NCI-H69 (cell line): ENCODE data around the gene TRIM17.

ENCODE experiments used
- DNase-seq: peaks from one replicate; lab custom pipeline; 2025; lab: John Stamatoyannopoulos, UW

The TRIM17 gene

DNA sequence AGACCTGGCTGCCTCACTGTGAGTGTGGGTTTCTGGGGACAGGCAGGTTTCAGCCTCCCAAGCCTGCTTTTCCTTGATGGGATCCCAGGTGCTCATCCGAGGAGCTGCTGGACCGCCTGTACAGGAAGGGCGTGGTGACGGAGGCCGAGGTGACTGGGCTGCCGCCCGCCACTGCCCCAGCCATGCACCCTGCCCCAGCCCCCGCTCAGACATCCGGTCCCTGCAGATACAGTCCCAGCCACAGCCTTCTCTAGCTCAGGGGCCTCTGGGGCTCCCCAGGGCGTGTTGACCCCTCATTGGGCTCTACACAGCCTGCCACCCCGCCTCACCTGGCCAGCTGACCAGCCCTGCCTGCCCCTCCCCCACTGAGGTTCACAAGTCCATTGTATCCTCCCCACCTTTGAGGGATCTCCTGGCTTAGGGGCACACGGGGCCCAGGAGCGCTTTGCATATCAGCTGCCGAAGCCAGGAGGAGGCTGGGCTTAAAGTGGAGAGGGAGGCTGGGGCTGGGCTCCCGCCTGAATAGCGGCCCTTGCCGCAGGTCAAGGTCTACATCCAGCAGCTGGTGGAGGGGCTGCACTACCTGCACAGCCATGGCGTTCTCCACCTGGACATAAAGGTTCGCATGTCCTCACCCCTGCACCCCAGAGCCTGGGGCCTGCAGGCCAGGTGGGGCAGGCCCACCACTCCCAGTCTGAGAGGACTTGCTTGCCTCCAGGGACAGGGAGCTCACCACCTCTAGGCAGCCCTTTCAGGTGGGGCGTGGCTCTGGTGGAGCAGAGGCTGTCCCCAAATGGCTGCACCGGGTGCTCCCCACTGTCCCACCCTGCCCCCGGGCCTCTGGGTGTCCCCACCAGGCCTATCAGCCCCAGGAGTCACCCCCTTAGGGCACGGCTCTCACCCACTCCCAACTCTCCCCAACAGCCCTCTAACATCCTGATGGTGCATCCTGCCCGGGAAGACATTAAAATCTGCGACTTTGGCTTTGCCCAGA is 48.6 kb downstream of the TRIM17 start:
- no peak for DNase-seq

GRCh38 chr1:228366866-228367741 is 49.6 kb downstream of the TRIM17 start:
- DNase-seq: peak; percentile 18

DNA sequence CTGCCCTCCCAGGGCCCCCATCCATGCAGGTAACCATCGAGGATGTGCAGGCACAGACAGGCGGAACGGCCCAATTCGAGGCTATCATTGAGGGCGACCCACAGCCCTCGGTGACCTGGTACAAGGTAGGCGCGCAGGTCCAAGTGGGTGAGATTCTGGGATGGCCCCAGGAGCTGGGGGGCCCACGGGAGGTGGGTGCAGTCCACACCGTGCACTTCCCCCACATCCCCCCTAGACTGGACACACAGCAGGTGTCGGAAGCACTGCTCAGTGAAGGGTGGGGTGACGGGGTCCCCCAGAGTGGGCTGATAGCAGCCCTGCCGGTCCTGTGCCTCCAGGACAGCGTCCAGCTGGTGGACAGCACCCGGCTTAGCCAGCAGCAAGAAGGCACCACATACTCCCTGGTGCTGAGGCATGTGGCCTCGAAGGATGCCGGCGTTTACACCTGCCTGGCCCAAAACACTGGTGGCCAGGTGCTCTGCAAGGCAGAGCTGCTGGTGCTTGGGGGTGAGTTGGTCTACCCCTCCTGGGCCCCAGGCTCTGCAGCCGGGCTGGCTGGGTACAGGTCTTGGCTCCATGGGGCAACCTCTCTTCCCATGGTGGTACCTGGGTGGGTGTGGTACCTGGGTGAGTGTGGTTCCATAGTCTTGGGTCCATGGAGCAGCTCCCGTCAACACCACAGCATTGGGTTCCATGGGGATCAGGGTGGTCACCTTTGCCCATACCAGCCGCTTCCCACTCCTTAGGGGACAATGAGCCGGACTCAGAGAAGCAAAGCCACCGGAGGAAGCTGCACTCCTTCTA is 50.4 kb downstream of the TRIM17 start:
- DNase-seq: no peak

GRCh38 chr1:228365271-228366061 is 51.2 kb downstream of the TRIM17 start:
- DNase-seq: no peak

GRCh38 chr1:228364706-228365213 is 51.9 kb downstream of the TRIM17 start:
- DNase-seq: no peak

DNA sequence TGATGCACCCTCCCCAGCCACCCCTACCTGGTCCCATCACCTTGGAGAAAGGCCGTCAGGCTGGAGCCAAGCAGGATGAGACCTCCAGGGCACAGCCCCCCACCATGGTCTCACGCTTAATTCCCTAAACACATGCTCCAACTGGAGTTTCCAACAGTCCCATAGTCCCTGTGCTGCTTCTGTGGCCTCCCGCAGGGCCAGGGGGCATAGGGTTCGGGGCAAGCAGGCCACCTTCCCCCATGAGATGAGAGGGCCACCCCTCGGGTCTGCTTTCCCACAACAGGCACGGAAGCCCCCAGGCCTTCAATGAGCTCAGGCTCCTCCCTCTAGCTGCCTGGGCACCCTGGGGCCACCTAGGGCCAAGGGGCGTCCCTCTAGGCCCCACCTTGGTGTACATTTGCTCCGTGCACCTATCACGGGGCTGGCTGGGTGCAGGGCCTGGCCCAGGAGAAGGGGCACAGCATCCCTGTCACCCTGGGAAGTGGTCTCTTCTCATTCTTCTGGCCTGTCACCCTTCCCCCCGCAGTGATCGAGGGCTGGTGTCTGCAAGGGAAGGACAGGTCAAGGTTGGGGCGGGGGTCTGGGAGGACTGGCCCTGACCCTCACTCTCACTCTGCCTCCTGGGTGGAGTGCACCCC is 52.5 kb downstream of the TRIM17 start:
- no peak for DNase-seq

GRCh38 chr1:228363686-228364067 is 53.0 kb downstream of the TRIM17 start:
- no peak for DNase-seq

- DNase-seq: no peak
Measured at GRCh38 chr1:228362884-228363450, 53.7 kb downstream of the TRIM17 start.

- no peak for DNase-seq
Measured at GRCh38 chr1:228362141-228362883, 54.3 kb downstream of the TRIM17 start.

DNA sequence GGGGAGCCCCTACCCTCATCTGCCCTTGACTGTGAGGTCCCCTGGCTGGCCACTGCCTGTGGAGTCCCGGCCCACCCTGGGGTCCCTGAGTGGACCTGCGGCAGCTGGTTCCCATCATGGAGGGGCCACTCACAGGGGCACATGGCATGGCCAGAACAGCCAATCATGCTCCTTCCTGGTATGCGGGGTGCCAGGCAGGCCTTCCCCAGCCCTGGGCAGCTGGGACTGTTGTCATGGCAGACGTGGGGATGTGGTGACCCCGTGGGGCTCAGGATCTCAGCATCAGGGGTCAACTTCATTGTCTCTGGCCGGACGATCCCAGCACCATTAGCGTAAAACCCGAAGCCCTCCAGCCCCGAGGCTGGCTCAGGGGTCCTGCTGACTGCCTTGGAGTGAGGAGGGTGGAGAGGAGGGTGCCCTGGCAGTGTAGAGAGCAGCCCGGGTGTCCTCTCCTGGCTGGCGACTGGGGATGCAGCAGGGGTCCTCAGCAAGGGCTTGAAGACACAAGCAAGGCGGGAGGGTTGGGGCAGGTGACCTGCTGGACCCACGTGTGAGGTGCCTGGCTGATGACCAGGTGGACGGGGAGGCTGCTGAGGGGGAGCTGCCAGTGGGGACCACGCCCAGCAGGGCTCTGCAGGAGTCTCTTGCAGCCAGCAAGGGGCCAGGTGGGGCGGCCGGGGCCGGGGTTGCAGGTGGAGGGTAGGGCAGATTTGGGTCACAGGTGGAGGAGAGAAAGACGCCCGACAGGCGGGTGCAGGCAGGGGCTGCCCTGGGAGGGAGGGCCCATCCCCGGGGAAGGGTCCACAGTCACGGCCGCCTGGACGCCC is 55.1 kb downstream of the TRIM17 start:
- DNase-seq: no peak

- no peak for DNase-seq
Measured at GRCh38 chr1:228360533-228361313, 55.9 kb downstream of the TRIM17 start.

- DNase-seq: no peak
Measured at GRCh38 chr1:228359613-228360532, 56.8 kb downstream of the TRIM17 start.

GRCh38 chr1:228358764-228359612 is 57.7 kb downstream of the TRIM17 start:
- no peak for DNase-seq

DNA sequence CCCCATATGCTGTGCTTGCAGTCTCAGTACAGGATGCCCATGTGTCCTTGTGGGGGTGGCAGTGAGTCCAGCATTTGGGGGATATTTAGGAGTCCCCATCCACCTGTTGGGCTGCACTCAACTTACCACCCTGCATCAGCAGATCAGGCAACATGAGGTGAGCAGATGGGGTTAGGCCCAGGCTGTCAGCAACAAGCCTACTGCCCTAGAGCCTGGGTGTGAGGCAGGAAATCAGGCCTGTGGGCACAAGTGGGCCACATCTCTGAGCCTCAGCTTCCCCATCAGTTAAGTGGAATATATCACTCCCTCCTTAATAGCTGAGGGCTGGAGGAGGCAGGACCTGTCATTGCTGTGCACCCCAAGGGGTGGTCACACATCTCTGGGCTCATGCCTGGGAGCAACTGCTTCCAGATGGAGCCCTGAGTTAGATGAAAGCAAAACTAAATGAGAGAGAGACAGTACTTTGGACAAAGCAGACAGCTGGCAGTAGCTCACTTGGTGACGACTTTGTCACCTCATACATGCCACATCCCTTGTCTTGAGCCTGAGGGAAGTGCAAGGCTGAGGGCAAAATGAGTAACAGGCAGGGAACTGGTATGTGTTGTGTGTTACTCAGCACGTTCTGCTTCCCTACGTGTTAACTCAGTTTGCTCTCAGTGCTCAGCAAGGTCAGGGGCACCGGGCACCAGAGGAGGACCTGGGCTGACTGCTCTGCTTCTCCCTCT is 58.5 kb downstream of the TRIM17 start:
- DNase-seq: no peak
